ENCODE data around the gene MACROD2.

DNA sequence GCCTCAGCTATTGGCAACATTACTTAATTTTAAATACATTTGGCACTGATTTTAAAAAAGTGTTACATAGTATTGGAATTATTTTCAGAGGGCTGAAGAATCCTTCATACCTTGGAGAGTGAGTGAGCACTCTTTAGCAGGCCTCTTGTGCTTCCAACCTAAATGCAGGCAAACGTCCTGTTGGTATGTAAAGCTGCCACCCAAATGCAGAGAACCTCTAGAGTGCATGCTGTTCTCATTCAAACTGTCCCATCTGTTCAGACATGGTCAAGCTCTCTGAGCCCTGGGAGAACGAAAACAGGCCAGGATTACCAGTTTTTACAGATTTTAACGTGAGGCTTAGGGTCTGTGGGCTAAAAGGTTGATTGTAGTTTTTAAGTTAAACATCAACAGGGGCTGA lies 720.1 kb downstream of the MACROD2 start:
- TF ChIP-seq, protein P1, sequence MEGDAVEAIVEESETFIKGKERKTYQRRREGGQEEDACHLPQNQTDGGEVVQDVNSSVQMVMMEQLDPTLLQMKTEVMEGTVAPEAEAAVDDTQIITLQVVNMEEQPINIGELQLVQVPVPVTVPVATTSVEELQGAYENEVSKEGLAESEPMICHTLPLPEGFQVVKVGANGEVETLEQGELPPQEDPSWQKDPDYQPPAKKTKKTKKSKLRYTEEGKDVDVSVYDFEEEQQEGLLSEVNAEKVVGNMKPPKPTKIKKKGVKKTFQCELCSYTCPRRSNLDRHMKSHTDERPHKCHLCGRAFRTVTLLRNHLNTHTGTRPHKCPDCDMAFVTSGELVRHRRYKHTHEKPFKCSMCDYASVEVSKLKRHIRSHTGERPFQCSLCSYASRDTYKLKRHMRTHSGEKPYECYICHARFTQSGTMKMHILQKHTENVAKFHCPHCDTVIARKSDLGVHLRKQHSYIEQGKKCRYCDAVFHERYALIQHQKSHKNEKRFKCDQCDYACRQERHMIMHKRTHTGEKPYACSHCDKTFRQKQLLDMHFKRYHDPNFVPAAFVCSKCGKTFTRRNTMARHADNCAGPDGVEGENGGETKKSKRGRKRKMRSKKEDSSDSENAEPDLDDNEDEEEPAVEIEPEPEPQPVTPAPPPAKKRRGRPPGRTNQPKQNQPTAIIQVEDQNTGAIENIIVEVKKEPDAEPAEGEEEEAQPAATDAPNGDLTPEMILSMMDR (IDR thresholded peaks at IDR 0.05), result no peak
- no peak for TF ChIP-seq POLR2A (IDR thresholded peaks at IDR 0.05)

Data from body of pancreas (tissue), 4 donors.